GM19397 (cell line): ENCODE results near the gene SUPT5H.
A peak's percentile ranks its signal among the peaks of the same experiment; 100 is the strongest.
"Not testable (repeated sequence)": the region's sequence is repeated elsewhere in the genome, so short reads cannot be mapped to it uniquely, and the experiment has no call there.

Experiments
- ATAC-seq: cut with Tn5 transposase; IDR thresholded peaks from one replicate; pipeline ENCODE4 v1.9.1; 2021; ENCODE audit warnings: mild to moderate bottlenecking, moderate library complexity; ENCODE audit not compliant: unreplicated experiment

SUPT5H gene

GRCh38 chr19:39424934-39425333 is 20.4 kb upstream of the SUPT5H start:
- no peak for ATAC-seq

GRCh38 chr19:39425744-39426143 is 19.6 kb upstream of the SUPT5H start:
- no peak for ATAC-seq

- ATAC-seq: no peak
These were observed 19.2 kb upstream of the SUPT5H start for GRCh38 chr19:39426170-39426569.

GRCh38 chr19:39427707-39428106 is 17.7 kb upstream of the SUPT5H start:
- ATAC-seq: no peak

GRCh38 chr19:39428283-39429112 is 16.9 kb upstream of the SUPT5H start:
- no peak for ATAC-seq

GRCh38 chr19:39430675-39431593 is 14.4 kb upstream of the SUPT5H start:
- ATAC-seq: no peak

- ATAC-seq: no peak
These were observed 12.7 kb upstream of the SUPT5H start for GRCh38 chr19:39432677-39433025.

GRCh38 chr19:39433480-39434079 is 11.8 kb upstream of the SUPT5H start:
- ATAC-seq: no peak

- ATAC-seq: no peak
These were observed 11.0 kb upstream of the SUPT5H start for GRCh38 chr19:39434123-39435076.

GRCh38 chr19:39435499-39436349 is 9.7 kb upstream of the SUPT5H start, which contains the start of gene RPS16:
TSS of gene RPS16 (minus strand) at chr19:39435949. CDS start at chr19:39435895, 54 bp downstream.
- ATAC-seq: peak; percentile 84

- no peak for ATAC-seq
These were observed 9.0 kb upstream of the SUPT5H start for GRCh38 chr19:39436350-39436716.

- no peak for ATAC-seq
These were observed 7.0 kb upstream of the SUPT5H start for GRCh38 chr19:39438270-39438934.

- ATAC-seq: no peak
These were observed 685 bp upstream of the SUPT5H start for GRCh38 chr19:39444598-39445195.

- ATAC-seq: no peak
These were observed 1.1 kb downstream of the SUPT5H start for GRCh38 chr19:39446365-39447084.

- ATAC-seq: no peak
These were observed 2.9 kb downstream of the SUPT5H start for GRCh38 chr19:39448271-39448670.

- no peak for ATAC-seq
These were observed 3.9 kb downstream of the SUPT5H start for GRCh38 chr19:39449116-39449797.

GRCh38 chr19:39451257-39451656 is 5.9 kb downstream of the SUPT5H start:
- ATAC-seq: not testable (repeated sequence)
